ENCODE results near the gene SNAP25.

- TF ChIP-seq CTCF (IDR thresholded peaks at IDR 0.05) (no peak), POLR2A (IDR thresholded peaks at IDR 0.05) (no peak)
These were observed 17.2 kb upstream of the SNAP25 start for GRCh38 chr20:10201321-10201870.
